CD14-positive monocyte (primary cell): Measurements from ENCODE around the gene ADGRG6. TPM values are rescaled to one million over a fixed set of nuclear protein-coding genes. Genes with fewer than 3 reads are reported as not detected.

Experiments
- DNase-seq, 3 donors: peaks; one replicate each; pipeline ENCODE4 v3.0.0-alpha.2; 2011 to 2022
- H2AFZ ChIP-seq: 2 replicates; pipeline ENCODE4 v1.6.0; 2012; ENCODE audit warnings: mild to moderate bottlenecking, low read depth, low read length, inconsistent platforms; ENCODE audit not compliant: insufficient read depth, poor library complexity, severe bottlenecking
- H3K27ac ChIP-seq, 2 donors: 1 replicate in 1 of 2; 2 replicates in 1 of 2; pipeline ENCODE4 v1.5.1; 2012 to 2013; ENCODE audit warnings: low read length in 2 of 2, control low read depth in 1 of 2, inconsistent platforms in 1 of 2, low read depth in 1 of 2, mild to moderate bottlenecking in 1 of 2
- H3K27me3 ChIP-seq, 2 donors: one replicate each; pipeline versions ENCODE4 v1.6.0 to v1.6.1; 2011 to 2013; ENCODE audit warnings: low read length in 2 of 2; ENCODE audit not compliant: control insufficient read depth in 2 of 2, insufficient read depth in 2 of 2
- H3K36me3 ChIP-seq, 2 donors: replicated peaks in 1 of 2; 1 replicate in 1 of 2; 2 replicates in 1 of 2; pipeline versions ENCODE4 v1.5.1 to v1.6.1; 2012 to 2013; ENCODE audit warnings: low read length in 2 of 2, control low read depth in 1 of 2, inconsistent platforms in 1 of 2, mild to moderate bottlenecking in 1 of 2; ENCODE audit not compliant: insufficient read depth in 2 of 2, control insufficient read depth in 1 of 2
- H3K4me1 ChIP-seq, 2 donors: 1 replicate in 1 of 2; 2 replicates in 1 of 2; pipeline versions ENCODE4 v1.5.1 to v1.6.1; 2012 to 2013; ENCODE audit warnings: low read length in 2 of 2, control low read depth in 1 of 2, inconsistent platforms in 1 of 2, mild to moderate bottlenecking in 1 of 2, moderate library complexity in 1 of 2; ENCODE audit not compliant: insufficient read depth in 2 of 2, control insufficient read depth in 1 of 2
- H3K4me2 ChIP-seq: replicated peaks from 2 replicates; pipeline ENCODE3; 2012; ENCODE audit warnings: low read length, moderate library complexity, mild to moderate bottlenecking; ENCODE audit not compliant: poor library complexity, severe bottlenecking; ENCODE audit errors: extremely low read depth
- H3K4me3 ChIP-seq, 3 experiments: fragments of 200-600 bp in 1 of 3; sonication (generic) in 1 of 3; replicated peaks in 1 of 3; 1 replicate in 2 of 3; 2 replicates in 1 of 3; pipeline ENCODE4 v1.5.1; 2011 to 2013; ENCODE audit warnings: low read length in 3 of 3, mild to moderate bottlenecking in 3 of 3, control low read depth in 2 of 3, low read depth in 2 of 3, inconsistent platforms in 1 of 3, moderate library complexity in 1 of 3
- H3K79me2 ChIP-seq: 2 replicates; pipeline ENCODE4 v1.6.0; 2012; ENCODE audit warnings: mild to moderate bottlenecking, control low read depth, inconsistent platforms, low read length, moderate library complexity; ENCODE audit not compliant: insufficient read depth
- H3K9ac ChIP-seq: 2 replicates; pipeline ENCODE4 v1.6.0; 2017; ENCODE audit warnings: low read length, mild to moderate bottlenecking; ENCODE audit not compliant: insufficient read depth, poor library complexity, severe bottlenecking
- H3K9me3 ChIP-seq, 2 donors: replicated peaks in 1 of 2; 1 replicate in 1 of 2; 2 replicates in 1 of 2; pipeline versions ENCODE4 v1.5.1 to v1.6.1; 2012 to 2013; ENCODE audit warnings: low read length in 2 of 2, control low read depth in 1 of 2; ENCODE audit not compliant: control insufficient read depth in 1 of 2, insufficient read depth in 1 of 2
- H4K20me1 ChIP-seq: 2 replicates; pipeline ENCODE4 v1.6.0; 2012; ENCODE audit warnings: mild to moderate bottlenecking, low read length, control low read depth, moderate library complexity; ENCODE audit not compliant: insufficient read depth
- H3K27ac Mint-ChIP-seq, 7 donors: one replicate each; pipeline ENCODE4 v1.8.0; 2020; ENCODE audit warnings: mild to moderate bottlenecking in 7 of 7, mixed read lengths in 7 of 7, moderate library complexity in 6 of 7, inconsistent platforms in 2 of 7
- H3K27me3 Mint-ChIP-seq, 3 donors: one replicate each; pipeline ENCODE4 v1.8.0; 2021 to 2022; ENCODE audit warnings: low read depth in 3 of 3, mild to moderate bottlenecking in 3 of 3, mixed read lengths in 3 of 3, moderate library complexity in 3 of 3, inconsistent platforms in 1 of 3
- H3K36me3 Mint-ChIP-seq, 2 donors: one replicate each; pipeline ENCODE4 v1.8.0; 2020; ENCODE audit warnings: mixed read lengths in 2 of 2, inconsistent platforms in 1 of 2, mild to moderate bottlenecking in 1 of 2
- H3K4me1 Mint-ChIP-seq: one replicate; pipeline ENCODE4 v1.8.0; 2020; ENCODE audit warnings: mild to moderate bottlenecking, mixed read lengths
- H3K4me3 Mint-ChIP-seq, 2 donors: one replicate each; pipeline ENCODE4 v1.8.0; 2020; ENCODE audit warnings: mild to moderate bottlenecking in 2 of 2, mixed read lengths in 2 of 2, moderate library complexity in 1 of 2
- H3K9me3 Mint-ChIP-seq, 7 donors: one replicate each; pipeline ENCODE4 v1.8.0; 2020 to 2022; ENCODE audit warnings: mixed read lengths in 7 of 7, mild to moderate bottlenecking in 6 of 7, moderate library complexity in 6 of 7, inconsistent platforms in 2 of 7
- WGBS: methylation state at CpG from one replicate; pipeline ENCODE4 v1.1.5; 2013; ENCODE audit warnings: missing lambda C conversion rate; ENCODE audit not compliant: insufficient coverage; 5-methylcytosine and 5-hydroxymethylcytosine counted together
- intact Hi-C, 2 donors: fragments of 100-400 bp; cut with micrococcal nuclease; formaldehyde crosslinking; loops; one replicate each; pipeline versions ENCODE4 v1.15.0 to v1.15.1; 2023
- polyA plus RNA-seq, 3 donors: library from polyadenylated mRNA; depleted of rRNA in 1 of 3; unstranded in 2 of 3; stranded (reverse) in 1 of 3; fragments of 300-500 nt in 2 of 3; fragments of >200 nt in 1 of 3; fragmentation: Illumina TruSeq in 2 of 3; gene quantifications; 1 replicate in 2 of 3; 2 replicates in 1 of 3; pipeline ENCODE4 v1.2.3, GENCODE V29; 2012 to 2021
- TF ChIP-seq, protein P1 (sequence below): fragments of 200-600 bp; IDR thresholded peaks from one replicate; pipeline ENCODE4 v1.8.0; 2022; ENCODE audit warnings: antibody characterized with exemption, mild to moderate bottlenecking

ADGRG6 gene
- polyA plus RNA-seq, 3 donors: 0.18 to 0.31 TPM; not detected in 1

DNA sequence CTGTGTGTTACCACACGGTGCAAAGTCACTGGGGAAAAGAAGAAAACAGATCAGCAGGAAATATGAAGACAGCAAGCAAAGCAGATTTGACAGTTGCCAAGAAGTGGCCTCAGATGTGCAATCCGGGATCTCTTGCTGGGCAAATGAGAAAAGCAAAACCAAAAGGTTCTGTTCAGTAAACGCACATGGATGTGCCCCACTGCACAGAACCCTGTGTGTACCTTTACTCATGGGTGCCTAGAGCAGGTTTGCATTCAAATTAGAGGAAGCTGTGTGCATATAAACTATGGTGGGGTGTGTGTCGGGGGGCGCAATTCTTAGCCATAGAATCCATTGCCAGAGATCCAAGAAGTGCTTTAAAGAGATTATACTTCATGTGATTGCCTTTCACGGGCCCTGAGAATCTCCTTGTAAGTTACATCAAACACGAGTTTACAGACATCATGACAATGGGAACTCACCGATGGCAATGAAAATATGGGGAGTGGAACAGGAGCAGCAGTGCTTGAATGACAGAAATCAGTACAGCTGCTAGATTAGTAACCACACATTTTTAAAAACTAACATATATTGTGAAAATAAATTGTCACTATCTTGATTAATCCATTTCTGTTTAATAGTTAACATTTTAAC is 154.3 kb downstream of the ADGRG6 start:
- Mint-ChIP-seq H3K27ac (no peak overlapping the region), H3K27me3 (no peaks in the 10 kb centered on the region), H3K9me3 (peaks cover 0 to 2% (median 2%) of the 10 kb centered on the region in 7 donors), H3K36me3 (no peaks in the 10 kb centered on the region), H3K4me3 (no peak overlapping the region), H3K4me1 (no peaks in the 10 kb centered on the region)
- TF ChIP-seq, protein P1, sequence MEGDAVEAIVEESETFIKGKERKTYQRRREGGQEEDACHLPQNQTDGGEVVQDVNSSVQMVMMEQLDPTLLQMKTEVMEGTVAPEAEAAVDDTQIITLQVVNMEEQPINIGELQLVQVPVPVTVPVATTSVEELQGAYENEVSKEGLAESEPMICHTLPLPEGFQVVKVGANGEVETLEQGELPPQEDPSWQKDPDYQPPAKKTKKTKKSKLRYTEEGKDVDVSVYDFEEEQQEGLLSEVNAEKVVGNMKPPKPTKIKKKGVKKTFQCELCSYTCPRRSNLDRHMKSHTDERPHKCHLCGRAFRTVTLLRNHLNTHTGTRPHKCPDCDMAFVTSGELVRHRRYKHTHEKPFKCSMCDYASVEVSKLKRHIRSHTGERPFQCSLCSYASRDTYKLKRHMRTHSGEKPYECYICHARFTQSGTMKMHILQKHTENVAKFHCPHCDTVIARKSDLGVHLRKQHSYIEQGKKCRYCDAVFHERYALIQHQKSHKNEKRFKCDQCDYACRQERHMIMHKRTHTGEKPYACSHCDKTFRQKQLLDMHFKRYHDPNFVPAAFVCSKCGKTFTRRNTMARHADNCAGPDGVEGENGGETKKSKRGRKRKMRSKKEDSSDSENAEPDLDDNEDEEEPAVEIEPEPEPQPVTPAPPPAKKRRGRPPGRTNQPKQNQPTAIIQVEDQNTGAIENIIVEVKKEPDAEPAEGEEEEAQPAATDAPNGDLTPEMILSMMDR: no peak
- peaks cover 0 to 2% of the 10 kb centered on the region in 2 donors for H3K9me3 ChIP-seq
- no peak overlapping the region for H3K27ac ChIP-seq
- no peaks in the 10 kb centered on the region for H3K4me1 ChIP-seq
- H3K4me2 ChIP-seq: no peak overlapping the region
- H3K27me3 ChIP-seq: no peaks in the 10 kb centered on the region
- no peak overlapping the region for H2AFZ ChIP-seq
- H3K79me2 ChIP-seq: no peaks in the 10 kb centered on the region
- H3K9ac ChIP-seq: no peak overlapping the region
- no peak for DNase-seq
- intact Hi-C loops: no loop called here
- H4K20me1 ChIP-seq: no peaks in the 10 kb centered on the region
- WGBS: 91% methylated on average over 4 of the region's 8 CpGs
- no peak overlapping the region for H3K4me3 ChIP-seq
- H3K36me3 ChIP-seq: no peaks in the 10 kb centered on the region

DNA sequence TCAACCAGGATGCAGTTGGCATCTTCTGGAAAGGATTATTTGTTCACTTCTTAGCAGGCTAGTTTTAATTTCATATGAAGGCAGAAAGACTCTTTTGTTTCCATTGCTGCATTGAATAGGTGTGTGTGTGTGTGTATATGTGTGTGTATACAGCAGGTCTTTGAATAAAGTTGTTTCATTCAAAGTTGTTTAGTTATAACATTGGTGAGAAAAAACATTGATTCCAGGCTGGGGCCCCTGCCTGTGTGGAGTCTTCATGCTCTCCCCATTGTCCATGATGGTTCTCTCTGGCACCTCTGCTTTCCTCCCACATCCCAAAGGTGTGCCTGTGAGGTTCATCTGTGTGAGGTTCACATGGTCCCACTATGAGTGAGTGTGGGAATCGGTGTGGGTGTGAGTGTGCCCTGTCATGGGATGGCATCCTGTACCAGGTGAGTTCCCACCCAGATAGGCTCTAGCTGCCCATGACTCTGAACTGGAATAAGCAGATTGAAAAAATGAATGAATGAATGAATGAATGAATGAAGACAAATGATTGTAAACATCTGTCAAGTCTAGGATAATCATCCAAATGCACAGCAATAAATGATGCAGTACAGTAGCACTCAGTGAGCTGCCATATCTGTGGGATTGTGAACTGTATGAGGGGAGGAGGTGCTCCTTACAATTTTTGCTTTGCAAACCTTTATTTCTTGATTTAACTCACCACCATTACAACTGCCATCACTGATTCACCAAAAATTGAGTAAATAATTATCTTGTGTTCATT is 156.0 kb downstream of the ADGRG6 start:
- Histone ChIP-seq H2AFZ (no peak overlapping the region), H3K4me1 (no peaks in the 10 kb centered on the region), H3K36me3 (no peaks in the 10 kb centered on the region), H3K9me3 (peaks cover 5 to 8% of the 10 kb centered on the region in 2 donors), H4K20me1 (no peaks in the 10 kb centered on the region), H3K27me3 (no peaks in the 10 kb centered on the region), H3K79me2 (no peaks in the 10 kb centered on the region), H3K9ac (no peak overlapping the region), H3K27ac (no peak overlapping the region), H3K4me3 (no peak overlapping the region), H3K4me2 (no peak overlapping the region)
- H3K9me3 Mint-ChIP-seq: peaks cover 3 to 12% (median 6%) of the 10 kb centered on the region in 7 donors
- no peaks in the 10 kb centered on the region for H3K36me3 Mint-ChIP-seq
- no peak for DNase-seq
- TF ChIP-seq, protein P1: no peak
- WGBS: 100% methylated on average over 1 of the region's 1 CpG
- H3K4me3 Mint-ChIP-seq: no peak overlapping the region
- no peaks in the 10 kb centered on the region for H3K27me3 Mint-ChIP-seq
- H3K27ac Mint-ChIP-seq: no peak overlapping the region
- no peaks in the 10 kb centered on the region for H3K4me1 Mint-ChIP-seq
- intact Hi-C loops: no loop called here
